GM19372 (cell line): ENCODE results near the gene EMP3.
"Not testable (repeated sequence)": the region's sequence is repeated elsewhere in the genome, so short reads cannot be mapped to it uniquely, and the experiment has no call there.

ENCODE experiments used
- ATAC-seq: cut with Tn5 transposase; IDR thresholded peaks from one replicate; pipeline ENCODE4 v1.9.1; 2021; ENCODE audit warnings: mild to moderate bottlenecking, low read depth, moderate library complexity; ENCODE audit not compliant: unreplicated experiment

Gene EMP3

GRCh38 chr19:48315712-48316111 lies 9.6 kb upstream of the EMP3 start:
- ATAC-seq = no peak

- not testable (repeated sequence) for ATAC-seq
Observed at GRCh38 chr19:48317708-48317960, 7.7 kb upstream of the EMP3 start.

- ATAC-seq = no peak
Observed at GRCh38 chr19:48318286-48318987, 6.9 kb upstream of the EMP3 start.

- ATAC-seq = no peak
Observed at GRCh38 chr19:48319647-48320541, 5.5 kb upstream of the EMP3 start.

GRCh38 chr19:48321372-48321621 lies 4.1 kb upstream of the EMP3 start:
- ATAC-seq = peak; percentile 62

GRCh38 chr19:48321622-48322591 lies 3.4 kb upstream of the EMP3 start:
- peak; percentile 59 for ATAC-seq

- ATAC-seq = no peak
Observed at GRCh38 chr19:48329167-48329891, 4.0 kb downstream of the EMP3 start.

GRCh38 chr19:48330012-48330681 lies 4.8 kb downstream of the EMP3 start:
- peak; percentile 22 for ATAC-seq

GRCh38 chr19:48332351-48332661 lies 7.0 kb downstream of the EMP3 start:
- ATAC-seq = no peak

- peak; percentile 63 for ATAC-seq
Observed at GRCh38 chr19:48332662-48333466, 7.5 kb downstream of the EMP3 start.

- ATAC-seq = peak; percentile 40
Observed at GRCh38 chr19:48333467-48334384, 8.4 kb downstream of the EMP3 start.

GRCh38 chr19:48338253-48338755 lies 13.0 kb downstream of the EMP3 start:
- no peak for ATAC-seq

- no peak for ATAC-seq
Observed at GRCh38 chr19:48338802-48339503, 13.6 kb downstream of the EMP3 start.

- no peak for ATAC-seq
Observed at GRCh38 chr19:48340995-48341394, 15.6 kb downstream of the EMP3 start.

- ATAC-seq = no peak
Observed at GRCh38 chr19:48341515-48342413, 16.4 kb downstream of the EMP3 start.

GRCh38 chr19:48342414-48342738 lies 17.0 kb downstream of the EMP3 start:
- no peak for ATAC-seq
